GM23338 (cell line): ENCODE results near the gene GRM4. TPM values are rescaled to one million over a fixed set of nuclear protein-coding genes. Genes with fewer than 3 reads are reported as not detected.

ENCODE experiments used
- ATAC-seq: fragments of 200-7000 bp; cut with Tn5 transposase; 3 replicates; pipeline ENCODE4 v1.9.1; 2020
- DNase-seq: peaks from one replicate; pipeline ENCODE4 v3.0.0-alpha.2; 2015; ENCODE audit warnings: low spot score
- H2AFZ ChIP-seq: fragments of 200-600 bp; sonication (generic); 2 replicates; pipeline ENCODE4 v1.8.0; 2016; ENCODE audit warnings: antibody characterized with exemption, mild to moderate bottlenecking, moderate library complexity
- H3F3A ChIP-seq: fragments of 200-600 bp; sonication (generic); replicated peaks from 2 replicates; pipeline ENCODE4 v1.8.0; 2017; ENCODE audit warnings: antibody characterized with exemption, mixed run types, low read depth
- H3K27ac ChIP-seq: fragments of 200-600 bp; sonication (generic); 2 replicates; pipeline ENCODE4 v1.6.1; 2016; ENCODE audit warnings: low read depth
- H3K27me3 ChIP-seq: fragments of 200-600 bp; sonication (generic); 2 replicates; pipeline ENCODE4 v1.8.0; 2016; ENCODE audit warnings: mild to moderate bottlenecking, mixed run types, moderate library complexity; ENCODE audit not compliant: insufficient read depth
- H3K36me3 ChIP-seq: fragments of 200-600 bp; sonication (generic); 2 replicates; pipeline ENCODE4 v1.8.0; 2016; ENCODE audit warnings: mild to moderate bottlenecking; ENCODE audit not compliant: insufficient read depth
- H3K4me1 ChIP-seq: fragments of 200-600 bp; sonication (generic); 2 replicates; pipeline ENCODE4 v1.8.0; 2016; ENCODE audit warnings: mild to moderate bottlenecking, moderate library complexity; ENCODE audit not compliant: insufficient read depth
- H3K4me2 ChIP-seq: fragments of 200-600 bp; sonication (generic); 2 replicates; pipeline ENCODE4 v1.7.1; 2017; ENCODE audit warnings: mixed run types
- H3K4me3 ChIP-seq: fragments of 200-600 bp; sonication (generic); 2 replicates; pipeline ENCODE4 v1.6.1; 2016; ENCODE audit warnings: mixed run types
- H3K79me2 ChIP-seq: fragments of 200-600 bp; sonication (generic); replicated peaks from 2 replicates; pipeline ENCODE4 v1.8.0; 2017; ENCODE audit warnings: mild to moderate bottlenecking; ENCODE audit not compliant: insufficient read depth
- H3K9me2 ChIP-seq: fragments of 200-600 bp; sonication (generic); 2 replicates; pipeline ENCODE4 v1.8.0; 2017; ENCODE audit not compliant: insufficient read depth
- H4K20me1 ChIP-seq: fragments of 200-600 bp; sonication (generic); replicated peaks from 2 replicates; pipeline ENCODE4 v1.8.0; 2017; ENCODE audit warnings: mild to moderate bottlenecking; ENCODE audit not compliant: insufficient read depth
- H3K27ac Mint-ChIP-seq: 2 replicates; pipeline ENCODE4 v1.8.0; 2020; ENCODE audit warnings: inconsistent platforms, mild to moderate bottlenecking, moderate library complexity, mixed read lengths
- H3K27me3 Mint-ChIP-seq: 3 replicates; pipeline ENCODE4 v1.8.0; 2022; ENCODE audit warnings: low read depth, mild to moderate bottlenecking, moderate library complexity, mixed read lengths, inconsistent platforms; ENCODE audit not compliant: insufficient read depth, poor library complexity
- H3K36me3 Mint-ChIP-seq: 3 replicates; pipeline ENCODE4 v1.8.0; 2021; ENCODE audit warnings: low read depth, mild to moderate bottlenecking, inconsistent platforms, moderate library complexity, mixed read lengths
- H3K4me1 Mint-ChIP-seq: 3 replicates; pipeline ENCODE4 v1.8.0; 2020; ENCODE audit warnings: mild to moderate bottlenecking, inconsistent platforms, mixed read lengths
- H3K4me3 Mint-ChIP-seq: 3 replicates; pipeline ENCODE4 v1.8.0; 2021; ENCODE audit warnings: moderate library complexity, mild to moderate bottlenecking, inconsistent platforms, mixed read lengths
- H3K9me3 Mint-ChIP-seq: 3 replicates; pipeline ENCODE4 v1.8.0; 2020; ENCODE audit warnings: moderate library complexity, mild to moderate bottlenecking, inconsistent platforms, mixed read lengths
- CREB1 ChIP-seq: fragments of 250-450 bp; sonication (Bioruptor Pico); IDR thresholded peaks from 2 replicates; pipeline ENCODE4 v1.5.0; 2020; ENCODE audit warnings: low read depth, mild to moderate bottlenecking, moderate library complexity
- CTCF ChIP-seq, 2 experiments: fragments of 200-600 bp in 1 of 2; sonication (generic) in 1 of 2; conservative IDR thresholded peaks; 2 replicates each; pipeline versions ENCODE4 v1.5.1 to v1.6.1; 2016 to 2017; ENCODE audit warnings: antibody characterized with exemption in 2 of 2, low read depth in 2 of 2, mild to moderate bottlenecking in 2 of 2, moderate library complexity in 1 of 2
- ETS1 ChIP-seq: IDR thresholded peaks from 2 replicates; pipeline ENCODE4 v1.6.1; 2016; ENCODE audit warnings: antibody characterized with exemption
- EZH2phosphoT487 ChIP-seq: fragments of 200-600 bp; sonication (generic); IDR thresholded peaks from one replicate; pipeline ENCODE4 v1.8.1; 2018; ENCODE audit warnings: antibody characterized with exemption; ENCODE audit not compliant: unreplicated experiment
- JUNB ChIP-seq: IDR thresholded peaks from one replicate; pipeline ENCODE4 v1.6.1; 2016; ENCODE audit warnings: antibody characterized with exemption; ENCODE audit not compliant: unreplicated experiment
- NANOG ChIP-seq: IDR thresholded peaks from 2 replicates; pipeline ENCODE4 v1.6.1; 2016; ENCODE audit warnings: antibody characterized with exemption, borderline replicate concordance
- POLR2AphosphoS5 ChIP-seq: IDR thresholded peaks from 2 replicates; pipeline ENCODE4 v1.6.1; 2016; ENCODE audit warnings: antibody characterized with exemption, low read depth
- REST ChIP-seq: IDR thresholded peaks from one replicate; pipeline ENCODE4 v1.6.1; 2018; ENCODE audit warnings: antibody characterized with exemption; ENCODE audit not compliant: unreplicated experiment
- STAT1 ChIP-seq: IDR thresholded peaks from one replicate; pipeline ENCODE4 v1.6.1; 2016; ENCODE audit warnings: antibody characterized with exemption; ENCODE audit not compliant: unreplicated experiment
- ZNF114 ChIP-seq: fragments of 250-450 bp; sonication (Bioruptor Pico); IDR thresholded peaks from 2 replicates; pipeline ENCODE4 v1.5.0; 2020; ENCODE audit warnings: mild to moderate bottlenecking, moderate library complexity
- ZNF331 ChIP-seq: fragments of 250-450 bp; sonication (Bioruptor Pico); IDR thresholded peaks from 2 replicates; pipeline ENCODE4 v1.5.0; 2020; ENCODE audit warnings: low read depth, mild to moderate bottlenecking, moderate library complexity
- polyA plus RNA-seq: library from polyadenylated mRNA; unstranded; fragments of >200 nt; fragmentation: Nextera tagmentation; extraction: Ambion mirVana; gene quantifications from 2 replicates; pipeline ENCODE4 v1.2.1, GENCODE V29; 2016
- total RNA-seq: library from RNA; depleted of rRNA; stranded (reverse); fragments of >200 nt; shearing (Covaris generic); gene quantifications from 2 replicates; pipeline ENCODE4 v1.2.3, GENCODE V29; 2014

Gene GRM4
- total and polyA plus RNA-seq, 2 experiments from 2014 or later, result 7.0 to 30.6 TPM

GRCh38 chr6:34050691-34051090, 95.2 kb downstream of the GRM4 start (continued):
- TF ChIP-seq REST, result no peak
- no peak for TF ChIP-seq EZH2phosphoT487
- no peak for TF ChIP-seq ZNF331 (CRISPR knock-in tag)
- TF ChIP-seq ZNF114, result no peak
- TF ChIP-seq CREB1, result no peak
- no peak for TF ChIP-seq NANOG
- TF ChIP-seq POLR2AphosphoS5, result no peak

GRCh38 chr6:34049395-34050342, 96.2 kb downstream of the GRM4 start:
- no peak overlapping the region for H3K27ac ChIP-seq
- ATAC-seq, result no peak
- TF ChIP-seq JUNB, result no peak
- no peak for TF ChIP-seq CREB1
- no peak for TF ChIP-seq ETS1
- no peak for TF ChIP-seq CTCF (conservative IDR thresholded peaks at IDR 0.05; ENCODE audit: low read depth in 2 of 2)
- TF ChIP-seq REST, result no peak
- TF ChIP-seq STAT1, result no peak

More at GRCh38 chr6:34049395-34050342, 96.2 kb downstream of the GRM4 start:
- Histone ChIP-seq H3K79me2 (no peaks in the 10 kb centered on the region), H4K20me1 (no peaks in the 10 kb centered on the region), H2AFZ (no peak overlapping the region), H3K27me3 (no peaks in the 10 kb centered on the region), H3K4me2 (no peak overlapping the region), H3K36me3 (no peaks in the 10 kb centered on the region), H3K9me2 (no peaks in the 10 kb centered on the region), H3K4me1 (peaks cover 15% of the 10 kb centered on the region), H3F3A (peaks cover 4% of the 10 kb centered on the region; the same call in 1 of the 2 replicates), H3K4me3 (no peak overlapping the region)
- no peak overlapping the region for H3K27ac Mint-ChIP-seq
- H3K36me3 Mint-ChIP-seq, result no peaks in the 10 kb centered on the region
- H3K4me3 Mint-ChIP-seq, result no peak overlapping the region
- no peaks in the 10 kb centered on the region; the same call in 2 of the 3 replicates for H3K9me3 Mint-ChIP-seq
- peaks cover 13% of the 10 kb centered on the region for H3K27me3 Mint-ChIP-seq
- H3K4me1 Mint-ChIP-seq, result peaks cover 30% of the 10 kb centered on the region
- DNase-seq, result no peak
